ENCODE data around the gene DDX54.

- TF ChIP-seq CTCF (IDR thresholded peaks at IDR 0.05) (peak; percentile 47), EZH2 (IDR thresholded peaks at IDR 0.05) (peak; percentile 60)
These were observed 32.2 kb downstream of the DDX54 start for GRCh38 chr12:113152835-113153814.
